NCI-H82 treated with DMSO at 0.1 percent for 48 hours (cell line): ENCODE results near the gene LGR5.

Experiments used
- DNase-seq: peaks from one replicate; lab custom pipeline; 2025; ENCODE audit not compliant: unreplicated experiment; lab: John Stamatoyannopoulos, UW

The LGR5 gene

DNA sequence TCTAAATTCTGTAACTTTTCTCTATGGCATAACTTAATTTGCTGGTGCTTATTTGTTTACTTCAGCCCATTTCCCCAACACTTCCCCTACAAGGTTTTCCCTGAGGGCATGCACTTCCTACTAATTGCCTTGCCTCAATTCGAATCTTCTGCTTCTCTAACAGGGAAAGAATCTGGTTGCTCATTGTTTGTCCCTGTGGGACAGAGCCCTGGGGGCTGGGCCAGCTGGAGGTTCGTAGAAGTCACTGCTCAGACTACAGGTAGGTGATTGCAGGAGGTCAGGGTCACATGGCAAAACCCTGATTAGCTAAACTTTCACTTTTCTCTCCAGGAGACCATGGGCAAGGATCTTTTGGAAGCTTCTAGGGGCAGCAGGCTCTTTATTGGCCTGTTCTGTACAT, 152.0 kb downstream of the LGR5 start:
- DNase-seq = no peak

DNA sequence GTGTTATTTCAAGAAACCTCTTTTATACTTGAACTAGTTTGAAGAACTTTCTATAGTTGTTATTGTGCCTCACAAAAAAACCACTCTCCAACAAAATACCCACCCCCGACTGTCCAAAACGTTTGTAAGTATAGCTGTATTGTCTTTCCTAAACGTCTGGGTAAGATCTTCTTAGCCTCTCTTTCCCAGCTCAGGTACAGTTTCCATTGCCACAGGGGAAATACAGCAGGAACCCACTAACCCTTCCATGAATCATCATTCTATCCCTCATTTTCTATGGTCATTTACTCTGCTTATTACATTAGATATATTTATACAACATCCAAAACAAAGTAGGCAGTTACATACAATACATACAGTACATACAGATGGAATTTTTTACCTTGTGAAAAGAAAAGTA, 153.2 kb downstream of the LGR5 start:
- DNase-seq = no peak

DNA sequence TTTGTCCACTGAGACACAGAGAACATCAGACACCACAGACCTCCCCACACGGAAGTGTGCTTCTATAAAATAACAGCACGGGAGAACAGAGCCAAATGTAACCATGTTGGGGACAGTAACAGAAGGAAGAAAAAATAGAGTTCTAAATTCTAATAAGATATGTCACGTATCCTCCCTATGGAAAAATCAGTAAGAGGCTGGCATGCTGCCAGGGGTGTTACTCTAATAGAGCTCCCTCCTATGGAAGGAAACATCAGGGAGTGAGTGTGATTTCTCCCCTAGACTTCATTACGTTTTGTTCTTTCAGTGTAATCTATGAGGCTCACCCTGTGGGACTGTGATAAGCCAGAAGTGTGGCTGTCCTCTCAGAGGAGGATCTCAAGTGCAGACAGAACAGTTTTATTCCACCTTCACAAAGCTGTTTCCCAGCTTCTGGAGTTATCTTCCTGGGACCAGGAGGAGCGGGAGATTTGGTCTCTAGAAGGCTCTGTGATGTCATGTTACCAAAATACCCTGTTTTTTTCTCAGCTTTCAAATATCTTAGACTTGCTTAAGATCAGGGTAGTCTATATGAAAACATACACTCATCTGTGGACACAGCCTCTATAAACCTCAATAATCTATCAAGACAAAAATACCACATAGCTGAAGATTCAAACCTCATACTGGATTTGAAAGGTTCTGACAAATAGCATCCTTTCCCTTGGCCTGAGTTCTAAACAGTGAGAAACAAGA, 154.8 kb downstream of the LGR5 start:
- DNase-seq = no peak

DNA sequence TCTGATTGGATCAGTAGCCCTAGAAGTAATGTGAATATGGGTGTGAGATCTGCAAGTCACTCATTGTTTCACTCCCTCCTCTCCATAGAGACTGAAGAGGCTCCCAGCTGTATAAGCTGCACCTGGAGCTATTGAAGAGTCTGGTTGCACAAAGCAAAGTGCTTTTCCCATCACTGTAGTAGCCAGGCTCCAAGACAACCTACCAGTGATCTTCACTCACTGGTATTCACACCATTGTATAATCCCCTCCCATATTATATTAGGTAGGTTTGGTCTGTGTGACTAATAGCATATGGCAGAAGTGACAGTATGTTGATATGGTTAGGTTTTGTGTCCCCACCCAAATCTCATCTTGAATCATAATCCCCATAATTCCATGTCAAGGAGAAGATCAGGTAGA, 159.6 kb downstream of the LGR5 start:
- no peak for DNase-seq

DNA sequence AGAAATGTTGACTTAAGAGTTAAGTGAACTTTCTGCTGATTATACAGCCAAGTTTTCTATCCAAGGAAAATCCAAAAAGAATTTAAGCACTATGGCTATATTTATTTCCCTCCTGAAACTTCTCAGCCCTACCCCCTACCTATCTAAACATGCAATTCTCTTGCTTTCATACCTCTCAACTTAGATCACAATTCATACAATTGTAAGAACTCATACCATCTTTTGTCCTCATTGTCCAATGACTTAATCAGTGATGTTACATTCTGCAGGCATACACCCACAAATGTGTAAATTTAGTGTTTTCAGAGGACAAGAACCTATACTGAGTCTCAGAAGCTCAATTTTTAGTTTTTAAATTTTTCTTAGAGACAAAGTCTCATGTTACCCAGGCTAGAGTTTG, 161.9 kb downstream of the LGR5 start:
- DNase-seq = no peak

DNA sequence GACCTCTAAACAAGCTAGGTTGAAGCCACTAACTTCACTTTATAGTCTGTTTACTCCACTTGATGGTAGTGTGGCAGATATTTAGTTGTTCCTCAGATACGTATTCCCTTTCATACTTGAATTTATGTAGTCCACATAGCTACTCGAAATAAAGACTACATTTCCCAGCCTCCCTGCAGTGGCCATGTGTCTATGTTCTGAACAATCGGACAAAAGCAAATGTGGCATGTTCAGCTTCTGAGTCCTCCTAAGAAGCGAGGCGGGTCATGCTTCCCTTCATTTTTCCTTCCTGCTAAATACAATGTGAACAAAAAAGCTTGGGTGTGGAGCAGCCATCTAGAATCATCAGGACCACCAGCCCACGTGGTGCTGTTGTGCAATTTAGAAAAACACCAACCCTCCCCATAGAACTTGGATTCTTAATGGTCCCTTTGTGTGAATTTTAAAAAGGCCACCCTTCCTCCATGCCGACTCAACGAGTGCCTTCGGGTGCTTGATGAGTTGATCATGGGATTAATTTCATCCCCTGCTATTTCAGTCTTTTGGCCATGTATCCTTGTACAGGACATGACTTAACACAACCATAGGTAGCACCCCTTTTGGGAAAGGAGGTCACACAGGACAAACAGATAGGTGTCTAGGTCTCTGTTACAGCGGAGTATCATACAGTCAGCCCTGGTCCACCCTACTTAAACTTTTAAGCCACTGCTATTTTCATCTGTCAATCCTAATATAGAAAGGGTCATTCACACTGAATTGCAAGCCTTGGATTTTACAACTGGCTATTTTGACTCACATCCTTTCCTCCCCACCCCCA, 163.4 kb downstream of the LGR5 start:
- DNase-seq = no peak

DNA sequence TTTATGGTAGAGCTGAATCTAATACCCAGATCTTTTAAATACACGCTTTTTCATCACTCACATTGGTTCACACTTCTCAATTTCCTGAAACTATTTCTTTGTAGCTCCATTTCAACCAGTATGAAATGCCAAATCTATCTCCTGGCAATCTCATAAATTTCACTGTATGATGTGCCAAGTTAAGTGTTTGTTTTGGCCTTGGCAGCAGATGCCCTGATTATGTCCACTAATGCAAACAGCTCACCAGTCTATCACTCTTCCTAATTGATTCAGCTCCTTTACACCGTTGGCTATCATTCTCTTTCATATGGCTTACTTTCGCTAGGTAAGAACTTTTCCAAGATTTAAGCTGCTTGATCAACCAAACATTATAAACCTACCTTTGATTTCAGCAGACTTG, 165.4 kb downstream of the LGR5 start:
- no peak for DNase-seq

DNA sequence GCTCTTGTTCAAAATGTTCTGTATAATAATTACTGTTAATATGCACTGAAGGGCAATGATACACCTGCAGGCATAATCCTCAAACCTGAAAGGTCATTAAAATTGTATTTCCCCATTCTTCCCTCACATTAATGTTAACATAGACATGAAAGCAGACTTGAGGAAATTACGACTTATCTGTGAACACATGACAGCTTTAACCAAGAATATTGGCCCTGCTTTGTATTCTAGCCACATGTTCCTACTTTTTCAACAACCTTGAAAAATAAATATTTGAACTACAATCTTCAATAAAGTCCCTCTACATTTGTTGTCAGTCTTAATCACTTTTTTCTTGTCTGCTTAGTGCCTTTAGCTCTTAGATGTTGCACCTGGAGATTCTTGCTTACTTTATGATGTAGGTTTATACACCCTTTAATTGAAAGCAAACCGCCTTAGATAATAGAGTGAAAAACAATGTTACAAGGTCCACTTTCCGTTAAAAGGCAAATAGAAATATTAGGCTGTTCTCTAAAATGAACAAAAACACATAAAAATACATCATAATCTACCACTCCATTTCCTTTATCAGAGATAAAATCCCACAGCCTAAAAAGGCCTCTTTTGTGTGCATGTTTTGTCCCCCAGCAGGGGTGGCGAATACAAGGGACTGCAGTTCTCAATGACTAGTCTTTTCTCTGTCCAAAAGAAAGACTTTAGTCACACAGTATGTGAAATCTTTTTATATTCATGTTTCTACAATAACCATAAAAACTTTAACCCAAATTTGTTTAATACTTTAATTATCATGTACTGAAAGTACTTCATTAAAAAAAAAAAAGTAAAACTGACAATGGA, 168.1 kb downstream of the LGR5 start:
- no peak for DNase-seq

DNA sequence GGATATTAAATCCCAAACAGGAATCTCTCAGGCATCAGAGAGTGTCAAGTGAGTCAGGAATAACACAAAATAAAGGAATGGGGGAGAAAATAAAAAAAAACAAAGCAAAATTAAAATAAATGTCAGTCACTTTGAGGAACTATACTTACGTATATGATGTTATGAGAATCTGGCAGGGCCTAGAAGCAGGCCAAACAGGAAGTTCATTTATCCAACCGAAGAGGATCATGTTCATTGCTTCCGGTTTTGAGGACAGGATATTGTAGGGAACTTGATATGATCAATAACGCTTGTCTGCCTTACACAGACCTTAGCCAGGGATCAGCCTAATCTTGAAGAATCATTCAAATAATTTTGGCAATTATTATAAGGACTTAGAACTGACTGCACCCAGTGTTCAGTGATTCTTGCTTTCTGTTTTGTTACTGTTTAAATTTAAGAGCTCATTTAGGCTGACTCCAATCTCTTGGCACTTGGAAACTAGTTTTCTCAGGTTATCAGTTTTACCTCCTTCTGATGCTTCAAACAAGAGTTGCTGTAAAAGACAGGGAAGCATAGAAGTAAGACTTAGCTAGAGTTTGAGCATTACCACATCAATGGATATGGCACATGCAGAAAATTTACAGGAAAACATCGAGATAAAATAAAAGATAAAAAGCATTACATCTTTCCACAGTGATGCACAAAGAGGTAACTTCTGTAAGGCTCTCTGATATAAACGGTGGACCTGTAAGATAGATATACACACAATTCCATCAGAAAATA, 170.6 kb downstream of the LGR5 start:
- DNase-seq = no peak

DNA sequence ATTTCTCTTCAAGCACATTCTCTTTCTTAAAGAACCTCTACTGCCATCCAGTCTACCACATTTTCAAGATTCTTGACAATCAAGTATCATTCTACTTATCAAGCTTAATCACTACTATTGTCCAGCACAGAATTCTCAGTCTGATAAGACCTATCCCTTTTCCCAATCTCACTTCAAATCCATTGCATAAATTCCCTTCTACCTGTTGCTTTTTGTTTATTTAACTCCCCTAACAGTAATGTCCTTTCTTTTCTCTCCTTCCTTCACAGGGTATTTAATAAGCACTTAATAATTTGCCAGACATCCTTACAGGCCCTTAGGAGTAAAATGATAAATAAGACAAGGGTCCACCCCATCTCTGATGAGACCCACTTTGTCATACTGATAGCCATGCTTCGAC, 182.3 kb downstream of the LGR5 start:
- DNase-seq = no peak

DNA sequence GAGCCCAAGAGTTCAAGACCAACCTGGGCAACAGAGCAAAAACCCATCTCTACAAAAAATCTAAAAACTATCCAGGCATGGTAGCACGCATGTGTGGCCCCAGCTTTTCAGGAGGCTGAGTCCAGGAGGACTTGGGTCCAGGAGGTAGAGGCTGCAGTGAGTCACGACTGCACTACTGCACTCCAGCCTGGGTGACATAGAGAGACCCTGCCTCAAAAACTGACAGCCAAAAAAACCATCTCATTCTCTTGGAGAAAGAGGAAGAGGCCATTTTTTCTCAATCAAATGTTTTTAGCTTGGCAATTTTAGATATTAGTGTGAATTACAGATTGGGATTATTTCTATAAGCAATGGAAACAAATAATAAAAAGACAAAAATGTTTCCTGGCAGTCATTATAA, 185.9 kb downstream of the LGR5 start:
- no peak for DNase-seq

DNA sequence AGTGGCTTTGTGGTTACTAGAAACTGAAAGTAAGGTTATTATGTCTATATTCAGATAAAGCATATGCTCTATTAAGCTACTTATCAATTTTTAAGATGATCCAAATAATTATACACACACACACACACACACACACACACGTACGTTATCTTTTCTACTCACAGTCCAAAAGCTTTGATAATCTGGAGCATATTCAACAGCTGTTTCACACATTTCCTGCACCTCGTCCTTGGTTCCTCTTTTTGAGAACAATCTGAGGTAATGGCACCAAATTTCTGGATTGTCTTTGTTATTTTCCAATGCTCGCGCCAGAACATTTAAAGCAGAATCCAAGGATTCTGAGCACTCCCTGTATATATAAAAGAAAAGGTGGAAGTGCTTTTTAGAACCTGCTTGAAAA, 186.5 kb downstream of the LGR5 start:
- DNase-seq = no peak

DNA sequence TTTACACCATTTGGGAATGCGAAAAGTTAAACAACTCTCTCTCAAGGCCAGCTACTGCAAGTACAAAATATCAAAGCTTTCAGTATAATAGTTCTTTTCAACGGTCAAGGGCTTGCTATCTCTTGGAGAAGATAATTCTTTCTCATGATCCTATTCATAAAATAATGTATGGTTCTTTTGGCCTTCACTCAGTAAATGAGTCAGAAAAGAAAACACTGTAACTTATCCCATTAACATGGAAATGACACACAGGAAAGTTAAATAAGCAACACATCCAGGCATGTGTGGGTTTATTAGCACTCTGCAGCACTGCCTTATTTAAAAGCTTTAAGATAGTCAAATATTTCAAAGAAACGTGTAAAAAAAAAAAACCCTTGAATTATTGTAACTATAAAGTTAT, 187.2 kb downstream of the LGR5 start:
- DNase-seq = no peak

DNA sequence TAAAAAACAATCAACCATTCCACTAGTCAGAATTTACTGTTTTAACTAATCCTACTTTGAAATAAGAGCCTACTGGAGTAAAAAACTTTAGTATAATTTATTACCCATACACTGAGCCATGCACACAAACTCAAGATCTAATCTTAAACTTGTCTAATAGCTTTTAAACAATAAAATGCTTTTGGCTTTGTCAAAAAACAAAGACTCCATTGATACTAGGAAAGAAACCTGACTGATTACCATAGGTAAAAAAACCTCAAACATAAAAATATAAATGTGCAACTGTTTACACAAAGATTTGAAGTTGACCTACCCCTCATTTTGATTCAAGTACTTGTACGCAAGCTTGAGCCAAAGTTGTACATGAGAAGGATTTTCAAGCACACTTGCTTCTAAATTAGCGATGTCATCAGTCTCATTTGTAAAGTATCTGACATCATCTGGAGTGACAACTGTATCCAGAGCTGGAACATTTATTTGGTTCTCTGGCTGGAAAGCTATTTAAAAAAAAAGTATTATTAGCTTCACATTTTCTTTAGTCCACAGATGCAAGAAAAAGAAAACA, 187.9 kb downstream of the LGR5 start:
- no peak for DNase-seq
